HG03095 (cell line): ENCODE results near the gene RPL39L.
"Not testable (repeated sequence)": the region's sequence is repeated elsewhere in the genome, so short reads cannot be mapped to it uniquely, and the experiment has no call there.

Experiments
- ATAC-seq: cut with Tn5 transposase; IDR thresholded peaks from one replicate; pipeline ENCODE4 v1.9.1; 2021; ENCODE audit warnings: moderate library complexity; ENCODE audit not compliant: unreplicated experiment

The RPL39L gene

GRCh38 chr3:187139126-187139894 is at the start of gene RPL39L:
Gene RPL39L, minus strand, starts transcription at chr3:187139496. Its CDS starts 18,196 bp downstream, at chr3:187121300.
- peak; percentile 95 for ATAC-seq

- no peak for ATAC-seq
Observed at GRCh38 chr3:187188931-187189330, 49.6 kb upstream of the RPL39L start.

- no peak for ATAC-seq
Observed at GRCh38 chr3:187186801-187187421, 47.6 kb upstream of the RPL39L start.

GRCh38 chr3:187186375-187186774 is 47.1 kb upstream of the RPL39L start:
- ATAC-seq = no peak

- no peak for ATAC-seq
Observed at GRCh38 chr3:187185759-187186158, 46.5 kb upstream of the RPL39L start.

GRCh38 chr3:187183903-187184302 is 44.6 kb upstream of the RPL39L start:
- no peak for ATAC-seq

GRCh38 chr3:187183210-187183862 is 44.0 kb upstream of the RPL39L start:
- ATAC-seq = no peak

- no peak for ATAC-seq
Observed at GRCh38 chr3:187181454-187182170, 42.3 kb upstream of the RPL39L start.

- no peak for ATAC-seq
Observed at GRCh38 chr3:187172929-187173328, 33.6 kb upstream of the RPL39L start.

GRCh38 chr3:187170911-187171310 is 31.6 kb upstream of the RPL39L start:
- ATAC-seq = not testable (repeated sequence)

- ATAC-seq = no peak
Observed at GRCh38 chr3:187169231-187169960, 30.1 kb upstream of the RPL39L start.

- no peak for ATAC-seq
Observed at GRCh38 chr3:187167777-187168176, 28.5 kb upstream of the RPL39L start.

GRCh38 chr3:187166750-187167149 is 27.5 kb upstream of the RPL39L start:
- no peak for ATAC-seq

- no peak for ATAC-seq
Observed at GRCh38 chr3:187165144-187165543, 25.8 kb upstream of the RPL39L start.

- ATAC-seq = no peak
Observed at GRCh38 chr3:187162265-187162953, 23.1 kb upstream of the RPL39L start.

GRCh38 chr3:187161556-187161955 is 22.3 kb upstream of the RPL39L start:
- ATAC-seq = no peak

- no peak for ATAC-seq
Observed at GRCh38 chr3:187150599-187150998, 11.3 kb upstream of the RPL39L start.

GRCh38 chr3:187150186-187150585 is 10.9 kb upstream of the RPL39L start:
- ATAC-seq = no peak

- ATAC-seq = no peak
Observed at GRCh38 chr3:187146389-187146788, 7.1 kb upstream of the RPL39L start.
